Measurements from ENCODE around the gene SERGEF. TPM values are rescaled to one million over a fixed set of nuclear protein-coding genes. Genes with fewer than 3 reads are reported as not detected.

SERGEF gene
- total RNA-seq (2013) = 30.0 TPM
- polyA plus RNA-seq (10 to 100 TPM; 14.3 to 33.7 (median 33.3) TPM), polyA minus RNA-seq (10.9 and 19.0 TPM in 2 replicates), total RNA-seq (1.6 to 8.4 (median 5.7) reads per million in 11 experiments)

- WGBS (ENCODE audit: insufficient coverage) = under 1% methylated on average over 64 of the region's 93 CpGs
- Histone ChIP-seq H3K9ac (ENCODE audit: insufficient read depth, low read length, poor library complexity, severe bottlenecking) (peak within 1 kb of the TSS; percentile 75), H2AFZ (ENCODE audit: insufficient read depth, low read depth, low read length, poor library complexity, severe bottlenecking) (peak within 1 kb of the TSS; percentile 98), H3K4me3 (replicated peaks in 1 of 3; ENCODE audit: low read depth in 2 of 3, low read length in 3 of 3) (peak within 1 kb of the TSS; percentile 89 to 97 (median 93)), H3K79me2 (ENCODE audit: insufficient read depth, low read length) (no peaks in the 10 kb centered on the region), H4K20me1 (ENCODE audit: insufficient read depth, low read length) (no peaks in the 10 kb centered on the region), H3K4me1 (ENCODE audit: control insufficient read depth in 1 of 2, insufficient read depth in 2 of 2, low read length in 2 of 2) (peaks cover 13 to 19% of the 10 kb centered on the region in 2 donors), H3K27ac (ENCODE audit: low read depth in 1 of 2, low read length in 2 of 2) (peak within 1 kb of the TSS; percentile 49 to 78), H3K9me3 (replicated peaks in 1 of 2; ENCODE audit: control insufficient read depth in 1 of 2, insufficient read depth in 1 of 2, low read length in 2 of 2) (no peaks in the 10 kb centered on the region), H3K36me3 (replicated peaks in 1 of 2; ENCODE audit: control insufficient read depth in 1 of 2, insufficient read depth in 2 of 2, low read length in 2 of 2) (no peaks in the 10 kb centered on the region), H3K27me3 (ENCODE audit: control insufficient read depth in 2 of 2, insufficient read depth in 2 of 2, low read length in 2 of 2) (peaks cover 10 to 11% of the 10 kb centered on the region in 2 donors), H3K4me2 (replicated peaks; ENCODE audit: extremely low read depth, low read length, poor library complexity, severe bottlenecking) (peak within 1 kb of the TSS; percentile 90)
- peak; percentile 80 to 87 (median 83) for DNase-seq
- peaks cover 9 to 13% (median 12%) of the 10 kb centered on the region in 3 donors for H3K27me3 Mint-ChIP-seq (ENCODE audit: low read depth in 3 of 3)
- peak within 1 kb of the TSS; percentile 100 for H3K4me3 Mint-ChIP-seq
- peaks cover 0 to 3% (median 0%) of the 10 kb centered on the region in 7 donors for H3K9me3 Mint-ChIP-seq
- peak within 1 kb of the TSS; percentile 85 to 99 (median 94) for H3K27ac Mint-ChIP-seq
- TF ChIP-seq CTCF (IDR thresholded peaks at IDR 0.05) = no peak
- peaks cover 15% of the 10 kb centered on the region for H3K4me1 Mint-ChIP-seq
- intact Hi-C loops (cut with micrococcal nuclease) = loop anchor here in 1 of 2 donors (10.0 kb wide), 1 partner anchor 92 kb away; the partner anchor contains the start of gene SAAL1
- H3K36me3 Mint-ChIP-seq = peaks cover 0 to under 1% of the 10 kb centered on the region in 2 donors
Observed at GRCh38 chr11:18012906-18013781, at the start of gene SERGEF. Gene SERGEF, minus strand, starts transcription at chr11:18013047. Its CDS starts 37 bp downstream, at chr11:18013010.

- H3K36me3 ChIP-seq (replicated peaks in 1 of 2; ENCODE audit: control insufficient read depth in 1 of 2, insufficient read depth in 2 of 2, low read length in 2 of 2) = no peaks in the 10 kb centered on the region
- Mint-ChIP-seq H3K27ac (no peak overlapping the region), H3K9me3 (no peaks in the 10 kb centered on the region), H3K27me3 (ENCODE audit: low read depth in 3 of 3) (peaks cover 0 to 2% (median 0%) of the 10 kb centered on the region in 3 donors), H3K36me3 (no peaks in the 10 kb centered on the region), H3K4me3 (no peak overlapping the region), H3K4me1 (no peaks in the 10 kb centered on the region)
- H3K4me3 ChIP-seq (replicated peaks in 1 of 3; ENCODE audit: low read depth in 2 of 3, low read length in 3 of 3) = no peak overlapping the region
- no peak overlapping the region for H3K9ac ChIP-seq (ENCODE audit: insufficient read depth, low read length, poor library complexity, severe bottlenecking)
- H2AFZ ChIP-seq (ENCODE audit: insufficient read depth, low read depth, low read length, poor library complexity, severe bottlenecking) = no peak overlapping the region
- H3K79me2 ChIP-seq (ENCODE audit: insufficient read depth, low read length) = no peaks in the 10 kb centered on the region
- H3K4me2 ChIP-seq (replicated peaks; ENCODE audit: extremely low read depth, low read length, poor library complexity, severe bottlenecking) = no peak overlapping the region
- H3K27me3 ChIP-seq (ENCODE audit: control insufficient read depth in 2 of 2, insufficient read depth in 2 of 2, low read length in 2 of 2) = no peaks in the 10 kb centered on the region
- H3K9me3 ChIP-seq (replicated peaks in 1 of 2; ENCODE audit: control insufficient read depth in 1 of 2, insufficient read depth in 1 of 2, low read length in 2 of 2) = no peaks in the 10 kb centered on the region
- H4K20me1 ChIP-seq (ENCODE audit: insufficient read depth, low read length) = no peaks in the 10 kb centered on the region
- no peaks in the 10 kb centered on the region for H3K4me1 ChIP-seq (ENCODE audit: control insufficient read depth in 1 of 2, insufficient read depth in 2 of 2, low read length in 2 of 2)
- intact Hi-C loops (cut with micrococcal nuclease) = no loop called here
- H3K27ac ChIP-seq (ENCODE audit: low read depth in 1 of 2, low read length in 2 of 2) = no peak overlapping the region
- TF ChIP-seq CTCF (IDR thresholded peaks at IDR 0.05) = no peak
- no peak for DNase-seq
- no CpG with 5 or more reads among the region's 2 CpGs for WGBS (ENCODE audit: insufficient coverage)
Observed at GRCh38 chr11:18061351-18061750, 48.5 kb upstream of the SERGEF start.

All from CD14-positive monocyte (primary cell).